Stomach (tissue), 9 donors: ENCODE data around the gene PTMA. TPM values are rescaled to one million over a fixed set of nuclear protein-coding genes. Genes with fewer than 3 reads are reported as not detected.

Experiments
- DNase-seq, 2 donors: peaks; one replicate each; pipeline versions ENCODE4 v3.0.0 to v3.0.0-alpha.2; 2013 to 2019
- H3K27ac ChIP-seq, 5 donors: fragments of 200-600 bp in 4 of 5; sonication (generic) in 4 of 5; one replicate each; pipeline ENCODE4 v1.5.1; 2013 to 2019; ENCODE audit warnings: mild to moderate bottlenecking in 1 of 5, moderate library complexity in 1 of 5
- H3K27me3 ChIP-seq, 3 donors: fragments of 200-600 bp; sonication (generic); one replicate each; pipeline ENCODE4 v1.5.1; 2017 to 2019; ENCODE audit warnings: mixed run types in 1 of 3
- H3K36me3 ChIP-seq, 4 donors: fragments of 200-600 bp; sonication (generic); 1 replicate in 3 of 4; 2 replicates in 1 of 4; pipeline ENCODE4 v1.5.1; 2016 to 2019
- H3K4me1 ChIP-seq, 4 donors: fragments of 200-600 bp; sonication (generic); one replicate each; pipeline ENCODE4 v1.5.1; 2016 to 2019
- H3K4me3 ChIP-seq, 4 donors: fragments of 200-600 bp; sonication (generic) in 3 of 4; one replicate each; pipeline ENCODE4 v1.5.1; 2016 to 2019; ENCODE audit warnings: mild to moderate bottlenecking in 1 of 4
- H3K9me3 ChIP-seq, 4 donors: fragments of 200-600 bp; sonication (generic); one replicate each; pipeline ENCODE4 v1.5.1; 2016 to 2019
- WGBS, 5 donors: extraction: QIAGEN DNeasy Blood & Tissue Kit in 3 of 5; methylation state at CpG; one replicate each; pipeline versions ENCODE4 v1.1.5 to v1.1.7; 2013 to 2018; 5-methylcytosine and 5-hydroxymethylcytosine counted together
- intact Hi-C: fragments of 100-400 bp; cut with DNase I; formaldehyde crosslinking; loops from one replicate; pipeline ENCODE4 v1.15.1; 2023; ENCODE audit warnings: low total_unique reads
- polyA plus RNA-seq, 3 donors: library from polyadenylated mRNA; stranded (reverse); fragments of 200-250 nt; gene quantifications; one replicate each; pipeline ENCODE4 v1.2.3, GENCODE V29; 2013
- small RNA-seq, 4 donors: library from RNA; depleted of rRNA; stranded (forward); fragments of <200 nt; gene quantifications; one replicate each; pipeline ENCODE3, GENCODE V24; 2016
- total RNA-seq, 5 donors: library from RNA; depleted of rRNA; stranded (reverse); fragments of >200 nt; gene quantifications; one replicate each; pipeline versions ENCODE4 v1.1.0 to v1.2.3, GENCODE V29; 2014 to 2016
- TF ChIP-seq, protein P1 (sequence below), 7 experiments: fragments of 450-650 bp in 4 of 7; fragments of 200-600 bp in 3 of 7; sonication (generic) in 3 of 7; IDR thresholded peaks; one replicate each; pipeline ENCODE4 v1.5.1; 2016 to 2019; ENCODE audit warnings: antibody characterized with exemption in 7 of 7, control low read depth in 2 of 7, mild to moderate bottlenecking in 1 of 7
- donor health status: healthy with polysubstance abuse.
- donor health status: Bipolar disorder and iron deficiency.
- donor health status: healthy.

The PTMA gene
- total and polyA plus RNA-seq, 8 donors: 244 to 2,006 (median 1,059) TPM

DNA sequence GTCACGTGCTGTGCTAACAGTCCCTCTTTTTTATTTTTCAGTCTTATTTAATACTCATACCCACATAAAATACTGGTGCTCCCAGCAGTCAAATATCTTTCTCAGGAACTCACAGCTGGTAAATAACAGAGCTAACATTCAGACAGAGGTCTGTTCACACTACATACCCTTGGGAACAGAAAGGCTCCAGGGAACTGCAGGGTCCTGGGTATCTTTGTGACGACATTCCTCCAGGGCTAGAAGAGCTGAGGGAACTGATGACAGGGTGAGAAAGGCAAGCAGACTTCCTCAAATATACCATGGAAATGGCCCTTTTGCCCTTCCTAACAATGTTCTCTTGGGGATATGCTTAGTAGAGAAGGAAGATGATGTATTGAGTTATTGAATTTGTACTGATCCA is 53.4 kb downstream of the PTMA start:
- Histone ChIP-seq H3K36me3 (no peaks in the 10 kb centered on the region), H3K27ac (no peak overlapping the region), H3K4me3 (no peak overlapping the region), H3K4me1 (peaks cover 0 to 18% (median 0%) of the 10 kb centered on the region in 4 donors), H3K9me3 (no peaks in the 10 kb centered on the region), H3K27me3 (no peaks in the 10 kb centered on the region)
- TF ChIP-seq, protein P1, sequence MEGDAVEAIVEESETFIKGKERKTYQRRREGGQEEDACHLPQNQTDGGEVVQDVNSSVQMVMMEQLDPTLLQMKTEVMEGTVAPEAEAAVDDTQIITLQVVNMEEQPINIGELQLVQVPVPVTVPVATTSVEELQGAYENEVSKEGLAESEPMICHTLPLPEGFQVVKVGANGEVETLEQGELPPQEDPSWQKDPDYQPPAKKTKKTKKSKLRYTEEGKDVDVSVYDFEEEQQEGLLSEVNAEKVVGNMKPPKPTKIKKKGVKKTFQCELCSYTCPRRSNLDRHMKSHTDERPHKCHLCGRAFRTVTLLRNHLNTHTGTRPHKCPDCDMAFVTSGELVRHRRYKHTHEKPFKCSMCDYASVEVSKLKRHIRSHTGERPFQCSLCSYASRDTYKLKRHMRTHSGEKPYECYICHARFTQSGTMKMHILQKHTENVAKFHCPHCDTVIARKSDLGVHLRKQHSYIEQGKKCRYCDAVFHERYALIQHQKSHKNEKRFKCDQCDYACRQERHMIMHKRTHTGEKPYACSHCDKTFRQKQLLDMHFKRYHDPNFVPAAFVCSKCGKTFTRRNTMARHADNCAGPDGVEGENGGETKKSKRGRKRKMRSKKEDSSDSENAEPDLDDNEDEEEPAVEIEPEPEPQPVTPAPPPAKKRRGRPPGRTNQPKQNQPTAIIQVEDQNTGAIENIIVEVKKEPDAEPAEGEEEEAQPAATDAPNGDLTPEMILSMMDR (IDR thresholded peaks at IDR 0.05): no peak
- no peak for DNase-seq
- WGBS, 5 donors: 86 to 94% (median 92%) methylated on average over 2 of the region's 2 CpGs
- intact Hi-C loops: no loop called here

Small RNA genes within 50 kb of the gene (small RNA-seq; reads per million reads assigned to genes)
- gene RF00015: 0 reads per million in 4 donors

Other genes starting within 250 kb of the PTMA start
- 100 to 1,000 TPM in 4 of 5 donors, 10 to 100 TPM in 1; 72.3 to 278 (median 184) TPM for gene NCL, start 244.0 kb upstream of the PTMA start, total RNA-seq
- 100 to 1,000 TPM; 123 to 192 (median 141) TPM for gene NCL, start 244.0 kb upstream of the PTMA start, polyA plus RNA-seq
- under 1 TPM in 2 of 5 donors, not detected in 3; 0.14 to 0.92 TPM for gene NMUR1, start 178.1 kb upstream of the PTMA start, total RNA-seq
- gene NMUR1, start 178.1 kb upstream of the PTMA start, polyA plus RNA-seq: under 1 TPM in 2 of 3 donors, not detected in 1; 0.19 to 0.28 TPM
- not detected for gene TEX44, start 115.7 kb upstream of the PTMA start, total RNA-seq
- gene TEX44, start 115.7 kb upstream of the PTMA start, polyA plus RNA-seq: not detected
- 10 to 100 TPM in 3 of 5 donors, 1 to 10 TPM in 1, not detected in 1; 1.7 to 27.8 (median 21.2) TPM for gene PDE6D, start 72.8 kb downstream of the PTMA start, total RNA-seq
- gene PDE6D, start 72.8 kb downstream of the PTMA start, polyA plus RNA-seq: 10 to 100 TPM; 24.1 to 29.4 (median 25.4) TPM
- 10 to 100 TPM in 4 of 5 donors, 1 to 10 TPM in 1; 2.3 to 89.3 (median 28.1) TPM for gene COPS7B, start 77.9 kb downstream of the PTMA start, total RNA-seq
- gene COPS7B, start 77.9 kb downstream of the PTMA start, polyA plus RNA-seq: 10 to 100 TPM; 13.1 to 20.0 (median 14.8) TPM
- gene NPPC, start 217.9 kb downstream of the PTMA start, total RNA-seq: 1 to 10 TPM in 1 of 5 donors, not detected in 4; 2.9 TPM
- 1 to 10 TPM in 1 of 3 donors, not detected in 2; 4.0 TPM for gene NPPC, start 217.9 kb downstream of the PTMA start, polyA plus RNA-seq